Measurements from ENCODE around the gene IL24.
A peak's percentile ranks its signal among the peaks of the same experiment; 100 is the strongest.

IL24 gene

DNA sequence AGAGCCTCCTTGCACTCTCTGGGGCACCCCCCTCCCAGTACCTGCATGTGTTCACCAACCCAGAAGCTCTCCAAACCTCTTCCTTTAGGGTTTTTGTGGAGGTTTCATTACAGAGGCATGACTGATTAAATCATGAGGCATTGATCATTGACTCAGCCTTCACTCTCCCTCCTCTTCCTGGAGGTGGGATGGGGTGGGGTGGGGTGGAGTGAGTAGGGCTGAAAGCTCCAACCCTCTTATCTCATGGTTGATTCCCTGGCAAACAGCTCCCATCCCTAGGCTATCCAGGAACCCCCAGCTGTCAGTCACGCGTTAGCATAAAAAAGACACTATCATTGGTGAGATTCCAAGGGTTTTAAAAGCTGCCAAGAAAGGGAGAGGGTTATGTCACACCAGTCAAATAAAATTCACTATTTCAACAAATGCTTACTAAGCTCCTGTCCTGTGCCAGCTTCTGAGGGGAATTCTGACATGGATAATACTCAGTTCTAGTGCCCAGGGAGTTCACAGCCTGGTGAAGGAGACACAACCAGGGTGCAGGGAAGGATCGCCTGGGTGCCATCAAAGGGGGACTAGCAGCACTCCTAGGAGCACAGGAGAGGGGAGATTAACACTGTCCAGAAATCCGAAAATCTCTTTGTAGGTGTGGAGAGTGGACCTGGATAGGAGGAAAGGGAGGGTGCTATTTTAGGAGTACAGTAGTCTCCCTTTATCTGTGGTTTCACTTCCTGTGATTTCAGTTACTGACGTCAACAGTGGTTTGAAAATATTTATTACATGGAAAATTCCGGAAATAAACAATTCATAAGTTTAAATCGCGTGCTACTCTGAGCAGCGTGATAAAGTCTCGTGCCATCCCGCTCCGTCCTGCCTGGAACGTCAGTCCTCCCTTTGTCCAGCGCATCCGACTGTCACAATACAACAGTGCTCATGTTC is 6.8 kb upstream of the IL24 start:
- TF ChIP-seq, protein P1, sequence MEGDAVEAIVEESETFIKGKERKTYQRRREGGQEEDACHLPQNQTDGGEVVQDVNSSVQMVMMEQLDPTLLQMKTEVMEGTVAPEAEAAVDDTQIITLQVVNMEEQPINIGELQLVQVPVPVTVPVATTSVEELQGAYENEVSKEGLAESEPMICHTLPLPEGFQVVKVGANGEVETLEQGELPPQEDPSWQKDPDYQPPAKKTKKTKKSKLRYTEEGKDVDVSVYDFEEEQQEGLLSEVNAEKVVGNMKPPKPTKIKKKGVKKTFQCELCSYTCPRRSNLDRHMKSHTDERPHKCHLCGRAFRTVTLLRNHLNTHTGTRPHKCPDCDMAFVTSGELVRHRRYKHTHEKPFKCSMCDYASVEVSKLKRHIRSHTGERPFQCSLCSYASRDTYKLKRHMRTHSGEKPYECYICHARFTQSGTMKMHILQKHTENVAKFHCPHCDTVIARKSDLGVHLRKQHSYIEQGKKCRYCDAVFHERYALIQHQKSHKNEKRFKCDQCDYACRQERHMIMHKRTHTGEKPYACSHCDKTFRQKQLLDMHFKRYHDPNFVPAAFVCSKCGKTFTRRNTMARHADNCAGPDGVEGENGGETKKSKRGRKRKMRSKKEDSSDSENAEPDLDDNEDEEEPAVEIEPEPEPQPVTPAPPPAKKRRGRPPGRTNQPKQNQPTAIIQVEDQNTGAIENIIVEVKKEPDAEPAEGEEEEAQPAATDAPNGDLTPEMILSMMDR (conservative IDR thresholded peaks at IDR 0.05; ENCODE audit: low read length), result no peak
- no peak overlapping the region for H3K4me3 ChIP-seq (ENCODE audit: low read length)
- peak; percentile 67 for DNase-seq (ENCODE audit: low read depth)

DNA sequence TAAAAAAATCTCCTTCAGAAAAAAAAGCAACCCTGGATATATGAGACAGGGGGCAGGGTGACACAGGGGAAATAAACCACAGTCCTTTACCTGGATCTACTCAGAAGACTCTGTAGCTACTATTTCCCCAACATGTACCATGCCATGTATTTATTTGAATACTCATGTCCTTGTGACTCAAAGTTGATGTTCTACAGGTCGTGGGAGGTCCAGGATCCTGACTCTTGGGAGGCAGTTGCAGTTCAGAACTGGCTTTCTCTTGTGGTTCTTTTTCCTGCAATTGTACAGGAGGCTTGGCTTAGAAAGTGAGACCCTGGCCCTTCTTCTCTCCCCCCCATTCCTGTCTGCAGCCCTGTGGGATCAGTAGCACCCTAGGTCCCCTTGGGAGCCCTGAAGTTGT is 5.8 kb upstream of the IL24 start:
- TF ChIP-seq, protein P1 (conservative IDR thresholded peaks at IDR 0.05; ENCODE audit: low read length), result no peak
- no peak for DNase-seq (ENCODE audit: low read depth)
- H3K4me3 ChIP-seq (ENCODE audit: low read length), result no peak overlapping the region

DNA sequence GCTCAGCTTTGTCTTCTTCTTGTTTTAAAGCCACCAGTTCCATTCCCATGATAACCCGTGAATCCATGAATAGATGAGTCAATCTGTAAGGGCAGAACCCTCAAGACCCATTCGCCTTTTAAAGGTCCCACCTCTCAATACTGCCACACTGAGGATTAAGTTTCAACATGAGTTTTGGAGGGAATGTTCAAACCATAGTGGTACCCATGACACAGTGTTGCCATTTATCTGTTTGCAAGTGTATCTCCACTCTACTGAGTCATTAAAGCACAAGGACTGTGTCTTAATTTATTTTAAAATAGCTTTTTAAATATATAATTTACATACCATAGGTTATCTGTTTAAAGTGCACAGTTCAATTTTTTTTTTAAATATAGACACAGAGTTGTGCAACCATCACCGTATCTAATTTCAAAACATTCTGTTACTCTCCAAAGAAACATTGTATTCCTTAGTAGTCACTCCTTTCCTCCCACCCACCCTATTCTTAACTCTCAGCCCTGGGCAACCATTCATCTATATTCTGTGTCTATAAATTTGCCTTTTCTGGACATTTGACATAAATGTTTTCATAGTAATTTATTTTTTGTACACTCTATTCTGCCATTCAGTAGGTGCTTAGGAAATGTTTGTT is 4.8 kb upstream of the IL24 start:
- DNase-seq (ENCODE audit: low read depth), result peak; percentile 49
- TF ChIP-seq, protein P1 (conservative IDR thresholded peaks at IDR 0.05; ENCODE audit: low read length), result no peak
- no peak overlapping the region for H3K4me3 ChIP-seq (ENCODE audit: low read length)

DNA sequence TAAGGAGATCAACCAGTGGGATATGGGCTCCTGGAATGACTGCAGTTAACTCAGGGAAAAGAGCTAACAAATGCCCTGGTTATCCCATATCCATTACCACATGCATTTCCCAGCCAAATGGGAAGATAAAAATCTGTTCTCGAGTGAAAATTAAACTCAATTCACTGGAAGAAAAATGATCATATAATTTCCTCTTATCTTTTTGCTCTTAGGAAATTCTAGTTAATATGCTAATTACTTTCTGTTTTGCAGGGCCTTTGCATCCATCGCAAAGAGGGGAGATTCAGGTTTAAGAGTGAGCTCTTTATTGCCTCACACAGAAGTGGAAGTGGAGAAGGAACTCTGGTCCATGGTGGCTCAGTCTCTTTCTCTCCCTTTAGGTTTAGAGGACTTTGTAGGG is 3.9 kb upstream of the IL24 start:
- TF ChIP-seq, protein P1 (conservative IDR thresholded peaks at IDR 0.05; ENCODE audit: low read length), result no peak
- H3K4me3 ChIP-seq (ENCODE audit: low read length), result no peak overlapping the region
- no peak for DNase-seq (ENCODE audit: low read depth)

DNA sequence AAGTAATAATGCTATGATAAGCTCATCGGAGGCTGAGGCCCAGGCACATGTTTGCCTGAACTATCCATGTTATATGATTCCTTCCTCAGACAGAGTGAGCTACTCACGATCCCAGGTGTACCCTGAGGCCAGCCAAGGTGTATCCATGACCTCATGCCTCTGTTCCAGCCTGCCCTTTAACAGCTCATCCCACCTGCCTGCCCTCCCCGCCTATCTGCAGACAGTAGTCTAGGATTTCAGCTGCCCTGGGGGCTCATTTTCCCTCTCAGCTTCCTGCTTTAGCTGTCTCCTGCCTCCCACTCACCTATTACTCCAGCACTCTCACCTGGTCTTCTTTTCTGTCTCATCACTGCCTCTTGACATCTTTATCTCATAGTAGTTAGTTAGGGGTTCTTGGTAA is 1.9 kb upstream of the IL24 start:
- DNase-seq (ENCODE audit: low read depth), result no peak
- H3K4me3 ChIP-seq (ENCODE audit: low read length), result no peak overlapping the region
- TF ChIP-seq, protein P1 (conservative IDR thresholded peaks at IDR 0.05; ENCODE audit: low read length), result no peak

DNA sequence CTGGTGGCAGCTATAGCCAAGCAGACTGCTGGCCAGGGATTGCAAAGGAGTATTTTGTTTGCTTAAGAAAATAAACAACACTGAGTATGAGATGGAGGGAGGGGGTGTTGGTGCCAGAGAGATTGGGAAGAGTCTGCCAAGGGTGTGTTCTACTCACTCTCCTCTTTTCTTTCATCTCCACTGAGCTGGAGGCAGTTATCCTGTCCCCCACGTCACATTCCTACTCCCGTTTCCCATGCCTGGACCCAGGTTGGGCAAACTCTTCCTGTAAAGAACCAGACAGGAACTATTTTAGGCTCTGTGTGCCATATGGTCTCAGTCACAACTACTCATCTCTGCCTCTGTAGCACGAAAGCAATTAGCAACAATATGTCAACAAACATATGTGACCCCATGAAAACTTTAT is 1.4 kb upstream of the IL24 start:
- peak; percentile 96 for DNase-seq (ENCODE audit: low read depth)
- TF ChIP-seq, protein P1 (conservative IDR thresholded peaks at IDR 0.05; ENCODE audit: low read length), result no peak
- no peak overlapping the region for H3K4me3 ChIP-seq (ENCODE audit: low read length)

DNA sequence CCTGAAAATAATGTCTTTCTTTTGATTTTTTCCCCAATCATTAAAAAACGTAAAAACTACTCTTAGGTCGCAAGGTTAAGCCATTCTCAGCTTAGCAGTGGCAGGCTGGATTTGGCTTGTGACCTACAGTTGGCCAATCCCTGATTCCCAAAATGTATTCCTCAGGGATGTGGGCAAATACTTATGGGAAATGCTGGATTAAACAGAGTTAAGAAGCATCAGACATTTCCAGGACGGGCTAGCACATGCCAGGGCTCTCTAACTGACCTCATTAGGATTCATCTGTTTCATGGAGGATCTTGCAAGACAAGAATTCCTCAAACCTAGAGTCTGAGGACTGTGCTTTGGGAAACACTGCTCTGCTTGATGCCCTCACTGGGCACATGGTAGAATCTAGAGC is 982 bp upstream of the IL24 start:
- TF ChIP-seq, protein P1 (conservative IDR thresholded peaks at IDR 0.05; ENCODE audit: low read length), result no peak
- H3K4me3 ChIP-seq (ENCODE audit: low read length), result no peak overlapping the region
- DNase-seq (ENCODE audit: low read depth), result peak; percentile 88

Data from AG10803 (cell line).